MCF 10A (cell line): ENCODE measurements around the gene OR7A17. TPM values are rescaled to one million over a fixed set of nuclear protein-coding genes. Genes with fewer than 3 reads are reported as not detected.

ENCODE experiments used
- Bru-seq: library from RNA; stranded (reverse); fragments of 400-500 nt; gene quantifications from one replicate; lab custom pipeline; 2021; lab: Mats Ljungman, UMichigan
- BruChase-seq, 2 experiments: library from RNA; stranded (reverse); fragments of 400-500 nt; gene quantifications; one replicate each; lab custom pipeline; 2021; lab: Mats Ljungman, UMichigan
- BruUV-seq: library from RNA; stranded (reverse); fragments of 400-500 nt; replicated peaks from 2 replicates; lab custom pipeline; 2021; lab: Mats Ljungman, UMichigan
- CTCF ChIA-PET: fragments of 300-600 bp; sonication (Branson Sonifier 250); formaldehyde crosslinking; extraction: SDS; loops from one replicate; lab custom pipeline; 2021; ENCODE audit warnings: antibody characterized with exemption, inconsistent platforms; lab: Yijun Ruan, JAX
- POLR2A ChIA-PET: fragments of 300-600, 350-650 bp; sonication (Branson Sonifier 250); formaldehyde crosslinking; extraction: SDS; loops from one replicate; lab custom pipeline; 2020; ENCODE audit warnings: antibody characterized with exemption, inconsistent platforms; lab: Yijun Ruan, JAX
- DNase-seq: peaks from one replicate; pipeline ENCODE4 v3.0.0-alpha.2; 2018; ENCODE audit not compliant: unreplicated experiment
- H3K27ac Mint-ChIP-seq: one replicate; pipeline ENCODE4 v1.8.0; 2022; ENCODE audit warnings: mild to moderate bottlenecking, low read depth, mixed read lengths; ENCODE audit not compliant: unreplicated experiment
- H3K27me3 Mint-ChIP-seq: one replicate; pipeline ENCODE4 v1.8.0; 2022; ENCODE audit warnings: mixed read lengths; ENCODE audit not compliant: insufficient read depth, unreplicated experiment
- H3K36me3 Mint-ChIP-seq: one replicate; pipeline ENCODE4 v1.8.0; 2022; ENCODE audit warnings: mild to moderate bottlenecking, moderate library complexity, mixed read lengths; ENCODE audit not compliant: insufficient read depth, unreplicated experiment
- H3K4me1 Mint-ChIP-seq: one replicate; pipeline ENCODE4 v1.8.0; 2022; ENCODE audit warnings: mixed read lengths; ENCODE audit not compliant: insufficient read depth, unreplicated experiment
- H3K4me3 Mint-ChIP-seq: one replicate; pipeline ENCODE4 v1.8.0; 2022; ENCODE audit warnings: mild to moderate bottlenecking, moderate library complexity, mixed read lengths; ENCODE audit not compliant: unreplicated experiment
- H3K9me3 Mint-ChIP-seq: one replicate; pipeline ENCODE4 v1.8.0; 2022; ENCODE audit warnings: mixed read lengths; ENCODE audit not compliant: unreplicated experiment
- CTCF ChIP-seq: fragments of 200-600 bp; IDR thresholded peaks from one replicate; pipeline ENCODE4 v1.8.0; 2022; ENCODE audit warnings: antibody characterized with exemption, mild to moderate bottlenecking; ENCODE audit not compliant: unreplicated experiment
- intact Hi-C: fragments of 100-400 bp; cut with micrococcal nuclease; formaldehyde crosslinking; loops from 2 replicates; pipeline ENCODE4 v1.14.1; 2022
- long read RNA-seq: library from polyadenylated mRNA; stranded (forward); transcript quantifications from one replicate; pipeline ENCODE4 v2.0.0, GENCODE V29; 2022
- total RNA-seq: library from RNA; stranded (reverse); gene quantifications from 2 replicates; pipeline ENCODE4 v1.2.3, GENCODE V29; 2022

The OR7A17 gene
- total RNA-seq (not detected in 2 replicates), Bru-seq, nascent RNA (not detected), BruChase-seq, experiment 1, labeled RNA remaining after a 6-hour chase (not detected), BruChase-seq, experiment 2, labeled RNA remaining after a 2-hour chase (not detected)
- long read RNA-seq, result 0 reads

- H3K4me1 Mint-ChIP-seq, result peaks cover 8% of the 10 kb centered on the region
- H3K27ac Mint-ChIP-seq, result no peak within 1 kb of the TSS
- H3K9me3 Mint-ChIP-seq, result no peaks in the 10 kb centered on the region
- TF ChIP-seq CTCF, result no peak
- no peak within 1 kb of the TSS for H3K4me3 Mint-ChIP-seq
- ChIA-PET CTCF (interaction anchor here (0.7 to 8.1 kb wide), 4 partner anchors 100 to 370 kb away, joined by 3 to 63 read pairs (median 4); partner anchors contain the start of gene NDUFB7), POLR2A (no interaction called here)
- intact Hi-C loops, result loop anchor here (10.0 kb wide), 1 partner anchor 201 kb away; no protein-coding TSS in a partner anchor
- BruUV-seq, result no TSS peak
- DNase-seq, result no peak
- H3K27me3 Mint-ChIP-seq, result peaks cover 54% of the 10 kb centered on the region
- no peaks in the 10 kb centered on the region for H3K36me3 Mint-ChIP-seq
Measured at GRCh38 chr19:14886032-14886431, at the start of gene OR7A17. Gene OR7A17 (minus strand): TSS chr19:14886132. CDS start chr19:14881355, 4,777 bp downstream.

- DNase-seq, result no peak
- Mint-ChIP-seq H3K27me3 (no peaks in the 10 kb centered on the region), H3K4me1 (no peaks in the 10 kb centered on the region), H3K9me3 (peaks cover 10% of the 10 kb centered on the region), H3K36me3 (no peaks in the 10 kb centered on the region), H3K27ac (no peak overlapping the region), H3K4me3 (no peak overlapping the region)
- CTCF ChIA-PET, result interaction anchor here (0.6 kb wide), 1 partner anchor 1265 kb away, joined by 3 read pairs; no protein-coding TSS in a partner anchor
- no TSS peak for BruUV-seq
- TF ChIP-seq CTCF, result no peak
- intact Hi-C loops, result no loop called here
- POLR2A ChIA-PET, result no interaction called here
Measured at GRCh38 chr19:14933506-14933905, 47.6 kb upstream of the OR7A17 start.

- H3K4me3 Mint-ChIP-seq, result no peak overlapping the region
- peaks cover 5% of the 10 kb centered on the region for H3K9me3 Mint-ChIP-seq
- peaks cover 10% of the 10 kb centered on the region for H3K27me3 Mint-ChIP-seq
- ChIA-PET POLR2A (no interaction called here), CTCF (interaction anchor here (0.6 to 1.2 kb wide), 2 partner anchors 28 to 121 kb away, joined by 3 read pairs; no protein-coding TSS in a partner anchor)
- no peak for TF ChIP-seq CTCF
- no TSS peak for BruUV-seq
- no peaks in the 10 kb centered on the region for H3K36me3 Mint-ChIP-seq
- no peak overlapping the region for H3K27ac Mint-ChIP-seq
- intact Hi-C loops, result no loop called here
- no peaks in the 10 kb centered on the region for H3K4me1 Mint-ChIP-seq
- peak; percentile 3 for DNase-seq
Measured at GRCh38 chr19:14916848-14917247, 30.9 kb upstream of the OR7A17 start.

GRCh38 chr19:14915116-14915515, 29.2 kb upstream of the OR7A17 start:
- CTCF ChIA-PET, result interaction anchor here (0.7 kb wide), 1 partner anchor 315 kb away, joined by 3 read pairs; no protein-coding TSS in a partner anchor
- H3K36me3 Mint-ChIP-seq, result no peaks in the 10 kb centered on the region
- H3K27ac Mint-ChIP-seq, result peak overlapping the region; percentile 36
- BruUV-seq, result no TSS peak
- DNase-seq, result no peak
- no peaks in the 10 kb centered on the region for H3K4me1 Mint-ChIP-seq
- peaks cover 10% of the 10 kb centered on the region for H3K27me3 Mint-ChIP-seq
- intact Hi-C loops, result no loop called here
- peaks cover 5% of the 10 kb centered on the region for H3K9me3 Mint-ChIP-seq
- no peak overlapping the region for H3K4me3 Mint-ChIP-seq
- TF ChIP-seq CTCF, result no peak
- POLR2A ChIA-PET, result no interaction called here
